ENCODE results near the gene MRPL44. TPM values are rescaled to one million over a fixed set of nuclear protein-coding genes. Genes with fewer than 3 reads are reported as not detected.

MRPL44 gene
- total RNA-seq, 3 donors from 2014 or later (not counting 1 experiment from before 2014, with no cell fraction given): 27.6 to 35.1 (median 31.0) TPM

DNA sequence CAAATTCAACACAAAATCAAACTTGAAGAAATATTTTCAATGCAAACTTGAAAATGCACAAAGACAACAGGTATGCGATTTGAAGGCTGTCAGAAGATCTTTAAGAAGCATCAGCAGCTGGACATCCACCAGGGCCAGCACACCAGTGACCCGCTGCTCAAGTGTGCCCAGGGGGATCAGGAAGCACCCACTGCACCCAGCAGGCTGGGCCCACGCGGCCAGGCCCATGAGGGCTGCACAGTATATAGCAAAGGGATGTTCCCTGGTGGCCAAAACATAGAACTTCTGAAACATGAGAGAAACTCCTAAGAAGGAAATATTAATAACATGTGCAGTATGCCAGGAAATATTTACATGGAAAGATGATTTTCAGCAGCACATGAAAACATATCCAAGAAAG is 37.2 kb upstream of the MRPL44 start:
- Histone ChIP-seq H3K27me3 (ENCODE audit: control insufficient read depth, insufficient read depth, low read length) (no peaks in the 10 kb centered on the region), H3K4me1 (ENCODE audit: control insufficient read depth, insufficient read depth, low read length) (peaks cover 4% of the 10 kb centered on the region), H3K36me3 (ENCODE audit: control insufficient read depth, insufficient read depth, low read length) (peaks cover 8% of the 10 kb centered on the region), H3K4me3 (ENCODE audit: low read length) (no peak overlapping the region), H3K9me3 (ENCODE audit: control insufficient read depth, insufficient read depth, low read length) (no peaks in the 10 kb centered on the region), H3K27ac (ENCODE audit: low read length) (no peak overlapping the region)
- Mint-ChIP-seq H3K36me3 (no peaks in the 10 kb centered on the region), H3K27me3 (ENCODE audit: low read depth in 2 of 2) (no peaks in the 10 kb centered on the region), H3K9me3 (no peaks in the 10 kb centered on the region), H3K27ac (no peak overlapping the region), H3K4me3 (no peak overlapping the region), H3K4me1 (peaks cover 40 to 51% of the 10 kb centered on the region in 2 donors)
- peak; percentile 30 to 49 (median 31) for ATAC-seq
- TF ChIP-seq, protein P1, sequence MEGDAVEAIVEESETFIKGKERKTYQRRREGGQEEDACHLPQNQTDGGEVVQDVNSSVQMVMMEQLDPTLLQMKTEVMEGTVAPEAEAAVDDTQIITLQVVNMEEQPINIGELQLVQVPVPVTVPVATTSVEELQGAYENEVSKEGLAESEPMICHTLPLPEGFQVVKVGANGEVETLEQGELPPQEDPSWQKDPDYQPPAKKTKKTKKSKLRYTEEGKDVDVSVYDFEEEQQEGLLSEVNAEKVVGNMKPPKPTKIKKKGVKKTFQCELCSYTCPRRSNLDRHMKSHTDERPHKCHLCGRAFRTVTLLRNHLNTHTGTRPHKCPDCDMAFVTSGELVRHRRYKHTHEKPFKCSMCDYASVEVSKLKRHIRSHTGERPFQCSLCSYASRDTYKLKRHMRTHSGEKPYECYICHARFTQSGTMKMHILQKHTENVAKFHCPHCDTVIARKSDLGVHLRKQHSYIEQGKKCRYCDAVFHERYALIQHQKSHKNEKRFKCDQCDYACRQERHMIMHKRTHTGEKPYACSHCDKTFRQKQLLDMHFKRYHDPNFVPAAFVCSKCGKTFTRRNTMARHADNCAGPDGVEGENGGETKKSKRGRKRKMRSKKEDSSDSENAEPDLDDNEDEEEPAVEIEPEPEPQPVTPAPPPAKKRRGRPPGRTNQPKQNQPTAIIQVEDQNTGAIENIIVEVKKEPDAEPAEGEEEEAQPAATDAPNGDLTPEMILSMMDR (IDR thresholded peaks at IDR 0.05): no peak
- no peak for DNase-seq
- WGBS (ENCODE audit: insufficient coverage): 89% methylated on average over 4 of the region's 4 CpGs
- intact Hi-C loops (cut with micrococcal nuclease): no loop called here

DNA sequence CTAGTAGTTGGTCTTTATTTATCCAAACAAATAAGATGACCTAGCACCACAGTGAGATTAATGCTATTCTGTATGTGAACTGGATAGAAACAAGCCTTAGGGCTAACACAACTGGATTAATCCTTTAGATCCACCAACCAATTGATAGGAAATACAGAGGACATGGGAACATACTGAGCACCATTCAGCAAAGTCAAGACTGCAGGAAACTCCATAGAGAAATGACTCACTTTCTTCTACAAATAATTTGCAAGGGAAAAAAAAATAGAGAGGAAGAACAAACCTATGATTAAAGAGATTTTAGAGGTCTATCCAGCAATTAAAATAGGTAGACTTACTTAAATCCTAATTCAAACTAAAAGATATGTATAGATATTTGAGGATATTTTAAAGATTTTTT is 36.1 kb upstream of the MRPL44 start:
- peaks cover 4% of the 10 kb centered on the region for H3K4me1 ChIP-seq (ENCODE audit: control insufficient read depth, insufficient read depth, low read length)
- H3K4me1 Mint-ChIP-seq: peaks cover 33 to 50% of the 10 kb centered on the region in 2 donors
- intact Hi-C loops (cut with micrococcal nuclease): no loop called here
- H3K27ac ChIP-seq (ENCODE audit: low read length): no peak overlapping the region
- no peaks in the 10 kb centered on the region for H3K9me3 ChIP-seq (ENCODE audit: control insufficient read depth, insufficient read depth, low read length)
- no peak overlapping the region for H3K4me3 Mint-ChIP-seq
- no peak for DNase-seq
- no peaks in the 10 kb centered on the region for H3K9me3 Mint-ChIP-seq
- no peak for ATAC-seq
- no peaks in the 10 kb centered on the region for H3K27me3 Mint-ChIP-seq (ENCODE audit: low read depth in 2 of 2)
- H3K27ac Mint-ChIP-seq: peak overlapping the region in 1 of 2 donors; percentile 46
- H3K36me3 Mint-ChIP-seq: no peaks in the 10 kb centered on the region
- H3K27me3 ChIP-seq (ENCODE audit: control insufficient read depth, insufficient read depth, low read length): no peaks in the 10 kb centered on the region
- H3K36me3 ChIP-seq (ENCODE audit: control insufficient read depth, insufficient read depth, low read length): peaks cover 8% of the 10 kb centered on the region
- TF ChIP-seq, protein P1 (IDR thresholded peaks at IDR 0.05): no peak
- no peak overlapping the region for H3K4me3 ChIP-seq (ENCODE audit: low read length)

DNA sequence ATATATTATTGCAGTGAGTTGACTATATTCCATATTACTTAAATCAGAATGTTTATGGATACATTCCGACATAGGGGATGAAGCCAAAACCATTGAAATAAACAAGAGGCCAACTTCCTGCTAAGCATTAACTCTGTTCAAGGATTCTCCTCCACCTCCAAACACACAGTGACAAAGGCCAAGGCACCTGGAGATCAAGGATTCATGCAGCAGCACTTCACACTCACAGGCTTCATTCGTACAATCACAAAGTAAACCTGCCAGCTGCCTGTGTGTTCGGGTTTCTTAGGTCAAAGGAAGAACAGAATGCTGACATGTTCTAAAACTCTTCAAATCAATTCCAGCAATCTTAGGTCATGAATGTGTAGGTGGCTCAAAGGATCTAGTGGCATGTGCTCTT is 35.0 kb upstream of the MRPL44 start:
- Mint-ChIP-seq H3K27me3 (ENCODE audit: low read depth in 2 of 2) (no peaks in the 10 kb centered on the region), H3K36me3 (no peaks in the 10 kb centered on the region), H3K27ac (no peak overlapping the region), H3K9me3 (no peaks in the 10 kb centered on the region), H3K4me3 (no peak overlapping the region), H3K4me1 (peaks cover 35 to 53% of the 10 kb centered on the region in 2 donors)
- peaks cover 4% of the 10 kb centered on the region for H3K4me1 ChIP-seq (ENCODE audit: control insufficient read depth, insufficient read depth, low read length)
- no peaks in the 10 kb centered on the region for H3K27me3 ChIP-seq (ENCODE audit: control insufficient read depth, insufficient read depth, low read length)
- 94% methylated on average over 3 of the region's 3 CpGs for WGBS (ENCODE audit: insufficient coverage)
- H3K36me3 ChIP-seq (ENCODE audit: control insufficient read depth, insufficient read depth, low read length): peaks cover under 1% of the 10 kb centered on the region
- no peak overlapping the region for H3K4me3 ChIP-seq (ENCODE audit: low read length)
- intact Hi-C loops (cut with micrococcal nuclease): no loop called here
- DNase-seq (no peak), ATAC-seq (no peak)
- no peak overlapping the region for H3K27ac ChIP-seq (ENCODE audit: low read length)
- H3K9me3 ChIP-seq (ENCODE audit: control insufficient read depth, insufficient read depth, low read length): no peaks in the 10 kb centered on the region
- TF ChIP-seq, protein P1 (IDR thresholded peaks at IDR 0.05): no peak

DNA sequence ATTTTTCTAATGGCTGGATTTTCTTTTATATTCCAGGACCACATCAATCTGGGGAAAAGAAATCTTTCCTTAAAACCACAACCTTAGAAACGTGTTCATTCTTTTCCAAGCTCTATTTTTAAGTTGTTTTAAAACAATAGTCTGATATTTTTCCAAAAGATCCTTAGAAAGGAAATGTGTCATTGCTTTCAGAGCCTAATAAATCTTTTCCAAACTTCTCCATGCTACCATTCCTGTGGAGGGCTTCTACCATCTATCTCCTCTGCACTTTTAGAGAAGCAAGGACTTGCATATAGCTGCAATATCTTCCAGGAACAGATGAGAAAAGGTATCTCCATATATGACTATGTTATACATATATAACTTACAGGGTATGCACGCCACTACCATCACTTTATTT is 33.3 kb upstream of the MRPL44 start:
- Mint-ChIP-seq H3K27me3 (ENCODE audit: low read depth in 2 of 2) (no peaks in the 10 kb centered on the region), H3K4me3 (no peak overlapping the region), H3K36me3 (no peaks in the 10 kb centered on the region), H3K9me3 (no peaks in the 10 kb centered on the region), H3K27ac (no peak overlapping the region), H3K4me1 (peaks cover 51 to 64% of the 10 kb centered on the region in 2 donors)
- Histone ChIP-seq H3K9me3 (ENCODE audit: control insufficient read depth, insufficient read depth, low read length) (no peaks in the 10 kb centered on the region), H3K27ac (ENCODE audit: low read length) (no peak overlapping the region), H3K27me3 (ENCODE audit: control insufficient read depth, insufficient read depth, low read length) (no peaks in the 10 kb centered on the region), H3K36me3 (ENCODE audit: control insufficient read depth, insufficient read depth, low read length) (no peaks in the 10 kb centered on the region), H3K4me3 (ENCODE audit: low read length) (no peak overlapping the region), H3K4me1 (ENCODE audit: control insufficient read depth, insufficient read depth, low read length) (peaks cover 9% of the 10 kb centered on the region)
- intact Hi-C loops (cut with micrococcal nuclease): no loop called here
- ATAC-seq (no peak), DNase-seq (no peak)
- 100% methylated on average over 1 of the region's 2 CpGs for WGBS (ENCODE audit: insufficient coverage)
- TF ChIP-seq, protein P1 (IDR thresholded peaks at IDR 0.05): no peak

All from natural killer cell (primary cell).